Measurements from ENCODE around the gene HOXA13.

- TF ChIP-seq CTCF (IDR thresholded peaks at IDR 0.05; ENCODE audit: low read depth, low read length) (no peak), EZH2phosphoT487 (IDR thresholded peaks at IDR 0.05; ENCODE audit: low read depth) (no peak)
Measured at GRCh38 chr7:27199849-27200760, at the start of gene HOXA13.
